Adrenal gland (tissue), 12 donors: ENCODE measurements around the gene KCNK16. TPM values are rescaled to one million over a fixed set of nuclear protein-coding genes. Genes with fewer than 3 reads are reported as not detected.

ENCODE experiments used
- DNase-seq, 7 donors: peaks; one replicate each; pipeline ENCODE4 v3.0.0-alpha.2; 2019 to 2020
- H3K27ac ChIP-seq, 5 donors: fragments of 200-600 bp; sonication (generic) in 4 of 5; 1 replicate in 3 of 5; 2 replicates in 2 of 5; pipeline versions ENCODE4 v1.5.1 to v1.8.0; 2016 to 2020; ENCODE audit warnings: mild to moderate bottlenecking in 1 of 5
- H3K27me3 ChIP-seq: fragments of 200-600 bp; 2 replicates; pipeline ENCODE4 v1.8.0; 2021
- H3K36me3 ChIP-seq, 2 donors: fragments of 200-600 bp; replicated peaks in 1 of 2; 1 replicate in 1 of 2; 2 replicates in 1 of 2; pipeline versions ENCODE4 v1.5.1 to v1.8.0; 2018 to 2022
- H3K4me1 ChIP-seq, 2 donors: fragments of 200-600 bp; replicated peaks in 1 of 2; 1 replicate in 1 of 2; 2 replicates in 1 of 2; pipeline versions ENCODE4 v1.5.1 to v1.8.0; 2018 to 2021
- H3K4me3 ChIP-seq, 4 donors: fragments of 200-600 bp; sonication (generic) in 3 of 4; one replicate each; pipeline ENCODE4 v1.5.1; 2016 to 2018
- H3K9me3 ChIP-seq, 3 donors: fragments of 200-600 bp; sonication (generic) in 1 of 3; replicated peaks in 1 of 3; 1 replicate in 2 of 3; 2 replicates in 1 of 3; pipeline versions ENCODE4 v1.5.1 to v1.8.0; 2016 to 2021
- POLR2A ChIP-seq, 2 donors: fragments of 450-650 bp; IDR thresholded peaks; one replicate each; pipeline ENCODE4 v1.6.1; 2017; ENCODE audit warnings: antibody characterized with exemption in 2 of 2, mild to moderate bottlenecking in 2 of 2, moderate library complexity in 1 of 2
- WGBS, 4 donors: extraction: QIAGEN DNeasy Blood & Tissue Kit in 2 of 4; methylation state at CpG; one replicate each; pipeline versions ENCODE4 v1.1.5 to v1.1.7; 2013 to 2017; 5-methylcytosine and 5-hydroxymethylcytosine counted together
- intact Hi-C, 2 donors: fragments of 100-400 bp; cut with DNase I; formaldehyde crosslinking; loops; one replicate each; pipeline versions ENCODE4 v1.14.1 to v1.15.0; 2022 to 2023
- polyA plus RNA-seq, 3 donors: library from polyadenylated mRNA; stranded (reverse); fragments of 200-250 nt in 2 of 3; fragments of 350-450 nt in 1 of 3; fragmentation: Illumina TruSeq in 1 of 3; extraction: RNeasy Lipid Tissue Mini Kit (QIAGEN cat#74804) in 1 of 3; gene quantifications; one replicate each; pipeline ENCODE4 v1.2.3, GENCODE V29; 2013 to 2014
- total RNA-seq, 9 donors: library from RNA; depleted of rRNA in 4 of 9; stranded (reverse); fragments of >200 nt in 4 of 9; fragments of 120-200 nt in 1 of 9; fragmentation: NEBNext Ultra II Directional in 1 of 9; extraction: Animal tissue kit (Norgen Biotek cat#: 25700) in 1 of 9; gene quantifications; one replicate each; pipeline versions ENCODE4 v1.1.0 to v1.2.4, GENCODE V29; 2013 to 2023
- TF ChIP-seq, protein P1 (sequence below), 6 experiments: fragments of 450-650 bp in 4 of 6; fragments of 200-600 bp in 2 of 6; sonication (generic) in 1 of 6; IDR thresholded peaks; 1 replicate in 5 of 6; 2 replicates in 1 of 6; pipeline versions ENCODE4 v1.5.1 to v1.8.0; 2016 to 2021; ENCODE audit warnings: antibody characterized with exemption in 6 of 6, mild to moderate bottlenecking in 2 of 6, moderate library complexity in 1 of 6
- donor health status: healthy with polysubstance abuse.
- donor health status: Bipolar disorder and iron deficiency.
- donor health status: DM: yes; HTN: yes; CAD: no.
- donor health status: DM: no; HTN: no; CAD: no.
- donor health status: DM: no; HTN: no; CAD: no.
- donor health status: DM: yes; HTN: yes; CAD: no.

Gene KCNK16
- total and polyA plus RNA-seq, 12 donors: not detected

- intact Hi-C loops: no loop called here
- TF ChIP-seq, protein P1, sequence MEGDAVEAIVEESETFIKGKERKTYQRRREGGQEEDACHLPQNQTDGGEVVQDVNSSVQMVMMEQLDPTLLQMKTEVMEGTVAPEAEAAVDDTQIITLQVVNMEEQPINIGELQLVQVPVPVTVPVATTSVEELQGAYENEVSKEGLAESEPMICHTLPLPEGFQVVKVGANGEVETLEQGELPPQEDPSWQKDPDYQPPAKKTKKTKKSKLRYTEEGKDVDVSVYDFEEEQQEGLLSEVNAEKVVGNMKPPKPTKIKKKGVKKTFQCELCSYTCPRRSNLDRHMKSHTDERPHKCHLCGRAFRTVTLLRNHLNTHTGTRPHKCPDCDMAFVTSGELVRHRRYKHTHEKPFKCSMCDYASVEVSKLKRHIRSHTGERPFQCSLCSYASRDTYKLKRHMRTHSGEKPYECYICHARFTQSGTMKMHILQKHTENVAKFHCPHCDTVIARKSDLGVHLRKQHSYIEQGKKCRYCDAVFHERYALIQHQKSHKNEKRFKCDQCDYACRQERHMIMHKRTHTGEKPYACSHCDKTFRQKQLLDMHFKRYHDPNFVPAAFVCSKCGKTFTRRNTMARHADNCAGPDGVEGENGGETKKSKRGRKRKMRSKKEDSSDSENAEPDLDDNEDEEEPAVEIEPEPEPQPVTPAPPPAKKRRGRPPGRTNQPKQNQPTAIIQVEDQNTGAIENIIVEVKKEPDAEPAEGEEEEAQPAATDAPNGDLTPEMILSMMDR (IDR thresholded peaks at IDR 0.05): no peak
- no peak for TF ChIP-seq POLR2A (IDR thresholded peaks at IDR 0.05)
- Histone ChIP-seq H3K4me1 (no peaks in the 10 kb centered on the region), H3K9me3 (no peaks in the 10 kb centered on the region), H3K36me3 (no peaks in the 10 kb centered on the region), H3K27me3 (no peaks in the 10 kb centered on the region), H3K4me3 (no peak overlapping the region), H3K27ac (no peak overlapping the region)
- no peak for DNase-seq
- 88 to 97% (median 93%) methylated on average over 11 to 13 of the region's 13 CpGs for WGBS, 4 donors
These were observed 28.4 kb upstream of the KCNK16 start for GRCh38 chr6:39350723-39351505.

DNA sequence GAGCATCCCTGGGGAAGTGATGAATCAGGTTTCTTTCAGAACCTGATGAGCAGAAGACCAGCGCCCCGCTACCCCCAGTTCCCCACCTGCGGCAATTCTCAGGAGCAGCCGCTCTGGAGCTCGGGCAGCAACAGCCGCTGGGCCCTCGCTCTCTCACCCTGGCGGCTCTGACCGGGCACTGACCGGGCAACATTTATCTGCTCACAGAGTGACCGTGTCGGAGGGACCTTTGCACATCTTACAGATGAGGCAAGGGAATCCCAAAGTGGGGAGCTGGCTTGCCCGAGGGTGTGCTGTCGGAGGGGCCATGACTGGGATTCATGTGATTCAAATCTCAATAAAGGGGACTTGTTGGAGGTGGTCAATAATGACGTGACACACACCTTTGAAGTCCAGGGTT, 26.2 kb upstream of the KCNK16 start:
- no peak overlapping the region for H3K27ac ChIP-seq
- H3K4me1 ChIP-seq: no peaks in the 10 kb centered on the region
- intact Hi-C loops: loop anchor here in 1 of 2 donors (10.0 kb wide), 1 partner anchor 956 kb away; no protein-coding TSS in a partner anchor
- DNase-seq: no peak
- H3K4me3 ChIP-seq: no peak overlapping the region
- no peaks in the 10 kb centered on the region for H3K36me3 ChIP-seq
- no peaks in the 10 kb centered on the region for H3K27me3 ChIP-seq
- no peak for TF ChIP-seq POLR2A (IDR thresholded peaks at IDR 0.05)
- no peaks in the 10 kb centered on the region for H3K9me3 ChIP-seq
- 84 to 92% (median 91%) methylated on average over 12 to 15 of the region's 15 CpGs for WGBS, 4 donors

DNA sequence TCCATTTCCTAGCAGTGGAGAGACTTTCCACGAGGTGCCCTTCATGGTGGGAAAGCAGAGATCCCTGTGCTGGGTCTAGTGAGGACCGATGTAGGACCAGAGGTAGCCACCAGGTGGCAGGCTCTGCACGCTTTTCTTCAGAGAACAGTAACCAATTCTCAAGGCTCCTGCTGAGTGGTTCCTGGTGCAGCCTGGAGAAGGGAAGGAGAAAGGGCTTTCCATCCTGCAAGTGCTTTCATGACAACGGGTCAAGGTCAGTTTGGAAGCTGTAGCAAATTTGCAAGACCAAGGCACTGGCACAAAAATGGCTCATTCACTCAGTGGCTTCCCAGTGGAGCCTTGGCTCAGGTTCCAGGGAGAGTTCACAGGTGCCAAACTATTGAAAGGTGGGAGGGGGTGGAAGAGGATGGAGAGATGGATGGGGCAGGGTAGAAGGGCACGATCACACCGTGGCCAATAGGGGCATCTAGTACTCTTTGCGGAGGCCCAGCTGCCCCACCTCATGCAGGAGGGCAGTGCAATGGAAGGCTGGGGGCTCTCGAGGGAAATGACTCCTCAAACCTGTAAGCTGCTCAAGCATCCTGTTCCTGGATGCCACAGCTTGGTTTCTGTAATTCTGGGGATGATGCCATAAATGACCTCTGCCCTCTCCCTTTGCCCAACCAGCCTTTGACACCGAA, 25.5 kb upstream of the KCNK16 start:
- DNase-seq: peak; percentile 64 to 91 (median 83)
- intact Hi-C loops: loop anchor here in 1 of 2 donors (10.0 kb wide), 1 partner anchor 957 kb away; no protein-coding TSS in a partner anchor

GRCh38 chr6:39347206-39347605, 24.7 kb upstream of the KCNK16 start:
- H3K36me3 ChIP-seq: no peaks in the 10 kb centered on the region
- H3K27me3 ChIP-seq: no peaks in the 10 kb centered on the region
- H3K27ac ChIP-seq: no peak overlapping the region
- no peak for DNase-seq
- intact Hi-C loops: loop anchor here in 1 of 2 donors (10.0 kb wide), 1 partner anchor 958 kb away; no protein-coding TSS in a partner anchor
- no peaks in the 10 kb centered on the region for H3K9me3 ChIP-seq
- 76 to 88% (median 85%) methylated on average over 6 of the region's 6 CpGs for WGBS, 4 donors
- no peak for TF ChIP-seq POLR2A (IDR thresholded peaks at IDR 0.05)
- TF ChIP-seq, protein P1 (IDR thresholded peaks at IDR 0.05): no peak
- no peak overlapping the region for H3K4me3 ChIP-seq
- H3K4me1 ChIP-seq: peaks cover 0 to 9% of the 10 kb centered on the region in 2 donors

More for the DNA sequence above, 25.5 kb upstream of the KCNK16 start:
- WGBS, 4 donors: 34 to 44% (median 36%) methylated on average over 7 to 9 of the region's 9 CpGs
- Histone ChIP-seq H3K4me3 (no peak overlapping the region), H3K4me1 (peaks cover 0 to 5% of the 10 kb centered on the region in 2 donors), H3K27me3 (no peaks in the 10 kb centered on the region), H3K27ac (no peak overlapping the region), H3K36me3 (no peaks in the 10 kb centered on the region), H3K9me3 (no peaks in the 10 kb centered on the region)
- TF ChIP-seq, protein P1 (IDR thresholded peaks at IDR 0.05): peak; percentile 75 to 87 (median 86)
- TF ChIP-seq POLR2A (IDR thresholded peaks at IDR 0.05): no peak
